Cardiac muscle cell (in vitro differentiated cells and primary cell): ENCODE data around the gene ZNF512B. TPM values are rescaled to one million over a fixed set of nuclear protein-coding genes. Genes with fewer than 3 reads are reported as not detected.
A peak's percentile ranks its signal among the peaks of the same experiment; 100 is the strongest.
"Not testable (repeated sequence)": the region's sequence is repeated elsewhere in the genome, so short reads cannot be mapped to it uniquely, and the experiment has no call there.

Experiments
- DNase-seq, 2 donors: peaks; one replicate each; pipeline versions ENCODE4 v3.0.0 to v3.0.0-alpha.2; 2010 to 2017; ENCODE audit warnings: low read depth in 1 of 2, low spot score in 1 of 2
- H3K27ac ChIP-seq: fragments of 200-600 bp; sonication (generic); 2 replicates; pipeline ENCODE4 v1.5.1; 2016
- H3K27me3 ChIP-seq: fragments of 200-600 bp; sonication (generic); 2 replicates; pipeline ENCODE4 v1.6.0; 2016; ENCODE audit warnings: control low read depth
- H3K36me3 ChIP-seq: fragments of 200-600 bp; sonication (generic); 2 replicates; pipeline ENCODE4 v1.5.1; 2016; ENCODE audit warnings: control low read depth
- H3K4me1 ChIP-seq: fragments of 200-600 bp; sonication (generic); 2 replicates; pipeline ENCODE4 v1.8.1; 2017; ENCODE audit warnings: low read depth, mild to moderate bottlenecking, mixed run types
- H3K4me3 ChIP-seq: fragments of 200-600 bp; sonication (generic); 2 replicates; pipeline ENCODE4 v1.5.1; 2016; ENCODE audit warnings: mild to moderate bottlenecking
- H3K9me3 ChIP-seq: fragments of 200-600 bp; sonication (generic); 2 replicates; pipeline ENCODE4 v1.5.1; 2017; ENCODE audit warnings: low read depth, mild to moderate bottlenecking, control low read depth
- CTCF ChIP-seq: IDR thresholded peaks from 2 replicates; pipeline ENCODE4 v1.5.1; 2012; ENCODE audit warnings: low read depth, mild to moderate bottlenecking, low read length
- polyA plus RNA-seq: library from polyadenylated mRNA; unstranded; fragments of >200 nt; fragmentation: Nextera tagmentation; extraction: Ambion mirVana; gene quantifications from 2 replicates; pipeline ENCODE4 v1.2.1, GENCODE V29; 2016
- total RNA-seq: library from RNA; depleted of rRNA; stranded (reverse); fragments of >200 nt; gene quantifications from 2 replicates; pipeline ENCODE4 v1.2.3, GENCODE V29; 2016

ZNF512B gene
- total and polyA plus RNA-seq, 2 experiments from 2014 or later, result 13.7 to 45.8 TPM

- Histone ChIP-seq H3K4me1 (no peaks in the 10 kb centered on the region), H3K4me3 (no peak overlapping the region), H3K27me3 (no peaks in the 10 kb centered on the region), H3K36me3 (peaks cover 32% of the 10 kb centered on the region), H3K9me3 (no peaks in the 10 kb centered on the region), H3K27ac (no peak overlapping the region)
- no peak for TF ChIP-seq CTCF
- DNase-seq, result no peak
These were observed 38.7 kb downstream of the ZNF512B start for GRCh38 chr20:63930971-63931553.

- not testable (repeated sequence) for H3K27me3 ChIP-seq, H3K4me1 ChIP-seq, H3K4me3 ChIP-seq, H3K9me3 ChIP-seq, DNase-seq, H3K27ac ChIP-seq
- peaks cover 28% of the 10 kb centered on the region for H3K36me3 ChIP-seq
These were observed 40.3 kb downstream of the ZNF512B start for GRCh38 chr20:63929473-63929883.

- Histone ChIP-seq H3K4me1 (no peaks in the 10 kb centered on the region), H3K9me3 (no peaks in the 10 kb centered on the region), H3K27ac (no peak overlapping the region), H3K27me3 (no peaks in the 10 kb centered on the region), H3K4me3 (no peak overlapping the region), H3K36me3 (peaks cover 28% of the 10 kb centered on the region)
- TF ChIP-seq CTCF, result no peak
- DNase-seq, result no peak
These were observed 40.7 kb downstream of the ZNF512B start for GRCh38 chr20:63929071-63929470.

- no peak overlapping the region for H3K27ac ChIP-seq
- DNase-seq, result no peak
- H3K4me1 ChIP-seq, result no peaks in the 10 kb centered on the region
- H3K27me3 ChIP-seq, result no peaks in the 10 kb centered on the region
- H3K4me3 ChIP-seq, result no peak overlapping the region
- H3K36me3 ChIP-seq, result peaks cover 23% of the 10 kb centered on the region
- H3K9me3 ChIP-seq, result no peaks in the 10 kb centered on the region
- TF ChIP-seq CTCF, result no peak
These were observed 43.4 kb downstream of the ZNF512B start for GRCh38 chr20:63926298-63926697.

- Histone ChIP-seq H3K4me3 (no peak overlapping the region), H3K27ac (no peak overlapping the region), H3K36me3 (peaks cover 8% of the 10 kb centered on the region), H3K9me3 (no peaks in the 10 kb centered on the region), H3K27me3 (no peaks in the 10 kb centered on the region), H3K4me1 (no peaks in the 10 kb centered on the region)
- no peak for TF ChIP-seq CTCF
- DNase-seq, result no peak
These were observed 45.5 kb downstream of the ZNF512B start for GRCh38 chr20:63924241-63924640.

- Histone ChIP-seq H3K27ac (no peak overlapping the region), H3K4me3 (no peak overlapping the region), H3K9me3 (no peaks in the 10 kb centered on the region), H3K27me3 (no peaks in the 10 kb centered on the region), H3K36me3 (peaks cover 5% of the 10 kb centered on the region), H3K4me1 (no peaks in the 10 kb centered on the region)
- TF ChIP-seq CTCF, result no peak
- DNase-seq, result peak in 1 of 2 donors; percentile 33
These were observed 46.1 kb downstream of the ZNF512B start for GRCh38 chr20:63923651-63924050.
